HepG2 (cell line): ENCODE results near the gene ARAP1. TPM values are rescaled to one million over a fixed set of nuclear protein-coding genes. Genes with fewer than 3 reads are reported as not detected.
A peak's percentile ranks its signal among the peaks of the same experiment; 100 is the strongest.

ENCODE experiments used
- ATRX ChIP-seq: sonication (generic); formaldehyde crosslinking; IDR thresholded peaks from 2 replicates; pipeline ENCODE4 v1.4.0; 2020; ENCODE audit warnings: missing genetic modification reagents, borderline replicate concordance
- CREB1 ChIP-seq, 2 experiments: fragments of 450-650 bp in 1 of 2; IDR thresholded peaks; 2 replicates each; pipeline ENCODE4 v1.6.1; 2016 to 2017; ENCODE audit warnings: control low read depth in 1 of 2, mild to moderate bottlenecking in 1 of 2, missing compliant biosample characterization in 1 of 2, missing genetic modification characterization in 1 of 2
- FOXJ3 ChIP-seq: sonication (generic); formaldehyde crosslinking; IDR thresholded peaks from 2 replicates; pipeline ENCODE4 v1.4.0; 2020; ENCODE audit warnings: missing genetic modification reagents, mild to moderate bottlenecking, borderline replicate concordance
- HIC2 ChIP-seq: sonication (generic); formaldehyde crosslinking; IDR thresholded peaks from 2 replicates; pipeline ENCODE4 v1.9.0; 2022; ENCODE audit warnings: low read depth, missing genetic modification reagents
- KIAA2018 ChIP-seq: sonication (generic); formaldehyde crosslinking; IDR thresholded peaks from 2 replicates; pipeline ENCODE4 v1.5.0; 2020; ENCODE audit warnings: mild to moderate bottlenecking, missing genetic modification reagents, borderline replicate concordance
- PRMT3 ChIP-seq: sonication (generic); formaldehyde crosslinking; IDR thresholded peaks from 2 replicates; pipeline ENCODE4 v1.8.1; 2022; ENCODE audit warnings: low read depth, mild to moderate bottlenecking, moderate library complexity, missing genetic modification reagents, borderline replicate concordance
- RXRB ChIP-seq: IDR thresholded peaks from 2 replicates; pipeline ENCODE4 v1.6.1; 2016; ENCODE audit warnings: borderline replicate concordance, missing genetic modification reagents, missing compliant biosample characterization
- SOX13 ChIP-seq, 3 experiments: fragments of 450-650 bp in 1 of 3; sonication (generic) in 1 of 3; formaldehyde crosslinking in 1 of 3; IDR thresholded peaks in 2 of 3; conservative IDR thresholded peaks in 1 of 3; 2 replicates each; pipeline versions ENCODE4 v1.5.0 to v1.6.1; 2016 to 2020; ENCODE audit warnings: antibody characterized with exemption in 1 of 3, mild to moderate bottlenecking in 1 of 3, missing compliant biosample characterization in 1 of 3, missing genetic modification reagents in 1 of 3, moderate library complexity in 1 of 3
- TBX2 ChIP-seq: sonication (generic); formaldehyde crosslinking; IDR thresholded peaks from 2 replicates; pipeline ENCODE4 v1.5.0; 2020; ENCODE audit warnings: missing genetic modification reagents, mild to moderate bottlenecking, borderline replicate concordance
- TFDP2 ChIP-seq: sonication (generic); formaldehyde crosslinking; IDR thresholded peaks from 2 replicates; pipeline ENCODE4 v1.4.0; 2020; ENCODE audit warnings: missing genetic modification reagents
- ZBTB8A ChIP-seq: sonication (generic); formaldehyde crosslinking; IDR thresholded peaks from 2 replicates; pipeline ENCODE4 v1.4.0; 2020; ENCODE audit warnings: mild to moderate bottlenecking, low read depth, missing genetic modification reagents, borderline replicate concordance
- ZXDC ChIP-seq: sonication (generic); formaldehyde crosslinking; IDR thresholded peaks from 2 replicates; pipeline ENCODE4 v1.5.0; 2020; ENCODE audit warnings: mild to moderate bottlenecking, missing genetic modification reagents
- polyA plus RNA-seq, 8 experiments: library from polyadenylated mRNA; depleted of rRNA in 3 of 8; stranded (reverse) in 7 of 8; unstranded in 1 of 8; fragments of >200 nt; fragmentation: Illumina TruSeq in 4 of 8; extraction: Trizol in 4 of 8; gene quantifications; 2 replicates each; pipeline versions ENCODE4 v1.2.1 to v1.2.3, GENCODE V29; 2011 to 2016; ENCODE audit warnings: low read depth in 4 of 8, missing spikeins in 1 of 8, mixed read lengths in 1 of 8; ENCODE audit not compliant: insufficient read depth in 1 of 8
- total RNA-seq, 5 experiments: library from RNA; depleted of rRNA; stranded (reverse); fragments of >200 nt; fragmentation: Illumina TruSeq; extraction: Trizol; gene quantifications; 2 replicates each; pipeline ENCODE4 v1.2.3, GENCODE V29; 2016; ENCODE audit warnings: low read depth in 1 of 5

ARAP1 gene
- total and polyA plus RNA-seq, 2 of the 13 experiments (the other 11 are each of a cell fraction or from before 2014, with no cell fraction given), result 43.2 to 55.5 TPM

- TF ChIP-seq TFDP2 (CRISPR knock-in tag), result 0 out of 2 replicates have a peak, but pooled peaks have one; percentile 24
- TF ChIP-seq TBX2 (CRISPR knock-in tag), result peak; percentile 71
- peak; percentile 64; the same call in 1 of the 2 replicates for TF ChIP-seq SOX13 (IDR thresholded peaks at IDR 0.05)
- TF ChIP-seq SOX13 (CRISPR knock-in tag; conservative IDR thresholded peaks at IDR 0.05 in 1 of 2, IDR thresholded peaks at IDR 0.05 in 1 of 2), result peak in 1 of 2 experiments; percentile 94; a peak in 2 of 4 replicates
- TF ChIP-seq HIC2 (CRISPR knock-in tag), result peak; percentile 98
- TF ChIP-seq PRMT3, result peak; percentile 26; the same call in 1 of the 2 replicates
- TF ChIP-seq KIAA2018 (CRISPR knock-in tag), result no peak
- TF ChIP-seq CREB1 (IDR thresholded peaks at IDR 0.05), result no peak
- peak; percentile 72; the same call in 1 of the 2 replicates for TF ChIP-seq CREB1 (CRISPR knock-in tag; IDR thresholded peaks at IDR 0.05)
- TF ChIP-seq ATRX, result no peak
- TF ChIP-seq ZXDC (CRISPR knock-in tag), result no peak
- peak; percentile 67; the same call in 1 of the 2 replicates for TF ChIP-seq RXRB (CRISPR knock-in tag)
- no peak for TF ChIP-seq ZBTB8A (CRISPR knock-in tag)
- TF ChIP-seq FOXJ3 (CRISPR knock-in tag), result 0 out of 2 replicates have a peak, but pooled peaks have one; percentile 53
These were observed 25.6 kb upstream of the ARAP1 start (continued) for GRCh38 chr11:72777755-72778278.
